ENCODE measurements around the gene GGT6. TPM values are rescaled to one million over a fixed set of nuclear protein-coding genes. Genes with fewer than 3 reads are reported as not detected.

GGT6 gene
- polyA plus RNA-seq, 3 donors, result not detected

DNA sequence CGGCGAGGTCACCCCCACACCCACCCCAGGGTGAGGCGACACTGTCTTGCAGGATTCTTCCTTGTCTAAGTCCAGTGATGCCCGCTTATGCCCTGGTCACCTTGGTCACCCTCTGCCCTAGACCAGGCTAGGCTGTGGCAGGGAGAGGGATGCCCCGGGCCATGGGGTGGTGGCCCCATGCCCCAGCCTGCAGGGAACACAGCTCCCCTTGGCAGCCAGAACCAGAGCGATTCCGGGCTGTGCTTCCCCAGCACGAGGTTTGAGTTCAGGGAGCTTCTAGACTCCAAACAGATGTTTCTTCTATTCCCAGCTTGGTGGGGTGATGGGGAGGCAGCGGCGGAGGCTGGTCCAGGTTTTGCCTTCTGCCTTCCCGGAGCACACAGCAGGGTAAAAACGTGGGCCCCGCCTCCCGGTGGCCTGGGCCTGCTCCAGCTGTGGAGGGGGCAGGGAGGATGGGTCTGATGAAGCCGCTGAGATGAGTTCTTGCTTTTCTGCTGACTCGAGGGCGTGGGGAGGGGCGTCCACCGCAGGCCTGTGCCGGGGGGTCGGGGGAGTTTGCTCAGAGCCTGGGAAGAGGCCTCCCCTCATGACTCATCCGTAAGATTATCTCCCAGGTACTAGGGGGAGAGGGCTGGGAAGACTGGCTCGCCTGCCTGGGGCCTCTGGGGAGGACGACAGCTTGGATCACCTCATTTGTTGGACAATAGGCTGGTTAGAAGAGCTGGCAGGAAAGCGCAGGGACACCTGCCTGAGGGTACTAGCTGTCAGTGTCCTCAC is 39.3 kb upstream of the GGT6 start:
- no peaks in the 10 kb centered on the region for H4K20me1 ChIP-seq (ENCODE audit: insufficient read depth, low read length)
- 85% methylated on average over 18 of the region's 25 CpGs for WGBS (ENCODE audit: insufficient coverage)
- H3K4me2 ChIP-seq (replicated peaks; ENCODE audit: extremely low read depth, low read length, poor library complexity, severe bottlenecking), result no peak overlapping the region
- Mint-ChIP-seq H3K9me3 (no peaks in the 10 kb centered on the region), H3K27ac (no peak overlapping the region), H3K36me3 (no peaks in the 10 kb centered on the region), H3K4me1 (peaks cover 7% of the 10 kb centered on the region), H3K27me3 (ENCODE audit: low read depth in 3 of 3) (peaks cover 5 to 14% (median 9%) of the 10 kb centered on the region in 3 donors), H3K4me3 (no peak overlapping the region)
- no peaks in the 10 kb centered on the region for H3K79me2 ChIP-seq (ENCODE audit: insufficient read depth, low read length)
- H3K9ac ChIP-seq (ENCODE audit: insufficient read depth, low read length, poor library complexity, severe bottlenecking), result no peak overlapping the region
- no peak overlapping the region for H2AFZ ChIP-seq (ENCODE audit: insufficient read depth, low read depth, low read length, poor library complexity, severe bottlenecking)
- no peaks in the 10 kb centered on the region for H3K27me3 ChIP-seq (ENCODE audit: control insufficient read depth in 2 of 2, insufficient read depth in 2 of 2, low read length in 2 of 2)
- intact Hi-C loops (cut with micrococcal nuclease), result no loop called here
- DNase-seq, result no peak
- H3K4me3 ChIP-seq (replicated peaks in 1 of 3; ENCODE audit: low read depth in 2 of 3, low read length in 3 of 3), result no peak overlapping the region
- peaks cover 4 to 6% of the 10 kb centered on the region in 2 donors for H3K4me1 ChIP-seq (ENCODE audit: control insufficient read depth in 1 of 2, insufficient read depth in 2 of 2, low read length in 2 of 2)
- no peaks in the 10 kb centered on the region for H3K36me3 ChIP-seq (replicated peaks in 1 of 2; ENCODE audit: control insufficient read depth in 1 of 2, insufficient read depth in 2 of 2, low read length in 2 of 2)
- no peaks in the 10 kb centered on the region for H3K9me3 ChIP-seq (replicated peaks in 1 of 2; ENCODE audit: control insufficient read depth in 1 of 2, insufficient read depth in 1 of 2, low read length in 2 of 2)
- H3K27ac ChIP-seq (ENCODE audit: low read depth in 1 of 2, low read length in 2 of 2), result no peak overlapping the region
- TF ChIP-seq, protein P1, sequence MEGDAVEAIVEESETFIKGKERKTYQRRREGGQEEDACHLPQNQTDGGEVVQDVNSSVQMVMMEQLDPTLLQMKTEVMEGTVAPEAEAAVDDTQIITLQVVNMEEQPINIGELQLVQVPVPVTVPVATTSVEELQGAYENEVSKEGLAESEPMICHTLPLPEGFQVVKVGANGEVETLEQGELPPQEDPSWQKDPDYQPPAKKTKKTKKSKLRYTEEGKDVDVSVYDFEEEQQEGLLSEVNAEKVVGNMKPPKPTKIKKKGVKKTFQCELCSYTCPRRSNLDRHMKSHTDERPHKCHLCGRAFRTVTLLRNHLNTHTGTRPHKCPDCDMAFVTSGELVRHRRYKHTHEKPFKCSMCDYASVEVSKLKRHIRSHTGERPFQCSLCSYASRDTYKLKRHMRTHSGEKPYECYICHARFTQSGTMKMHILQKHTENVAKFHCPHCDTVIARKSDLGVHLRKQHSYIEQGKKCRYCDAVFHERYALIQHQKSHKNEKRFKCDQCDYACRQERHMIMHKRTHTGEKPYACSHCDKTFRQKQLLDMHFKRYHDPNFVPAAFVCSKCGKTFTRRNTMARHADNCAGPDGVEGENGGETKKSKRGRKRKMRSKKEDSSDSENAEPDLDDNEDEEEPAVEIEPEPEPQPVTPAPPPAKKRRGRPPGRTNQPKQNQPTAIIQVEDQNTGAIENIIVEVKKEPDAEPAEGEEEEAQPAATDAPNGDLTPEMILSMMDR (IDR thresholded peaks at IDR 0.05), result no peak

DNA sequence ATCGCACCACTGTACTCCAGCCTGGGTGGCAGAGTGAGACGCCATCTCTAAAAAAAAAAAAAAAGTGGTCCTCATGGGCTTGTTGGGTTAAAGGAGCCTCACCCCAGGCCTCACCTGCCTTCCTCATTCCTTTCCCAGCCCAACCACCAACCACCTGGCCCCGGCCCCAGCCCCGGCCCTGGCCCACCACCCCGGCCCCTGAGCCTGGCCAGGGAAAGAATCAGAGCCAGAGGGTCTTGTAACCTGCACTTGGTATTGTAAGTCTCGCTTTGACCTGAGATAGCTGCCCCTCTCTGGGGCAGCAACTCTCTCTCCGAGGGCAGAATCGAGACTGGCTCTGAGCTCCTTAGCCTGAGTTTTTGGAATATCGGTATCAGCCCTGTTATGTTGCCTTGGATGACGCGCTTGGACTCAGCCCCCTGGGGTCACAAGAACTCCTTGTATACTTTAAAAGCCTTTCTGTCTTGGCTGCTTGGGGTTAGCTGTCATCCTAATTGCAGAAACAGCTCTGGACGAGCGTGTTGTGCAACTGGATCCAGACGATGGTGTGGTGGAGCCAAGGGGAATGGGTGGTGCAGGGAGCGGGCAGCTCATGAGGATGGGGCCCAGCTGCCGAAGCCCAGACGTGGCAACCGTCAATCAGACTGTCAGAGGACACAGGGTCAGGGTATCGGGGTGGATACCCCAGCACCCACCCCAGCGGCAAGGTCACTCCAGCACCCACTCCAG is 38.6 kb upstream of the GGT6 start:
- H3K27me3 Mint-ChIP-seq (ENCODE audit: low read depth in 3 of 3), result peaks cover 5 to 14% (median 12%) of the 10 kb centered on the region in 3 donors
- H3K36me3 Mint-ChIP-seq, result no peaks in the 10 kb centered on the region
- H3K36me3 ChIP-seq (replicated peaks in 1 of 2; ENCODE audit: control insufficient read depth in 1 of 2, insufficient read depth in 2 of 2, low read length in 2 of 2), result no peaks in the 10 kb centered on the region
- DNase-seq, result no peak
- H3K4me1 Mint-ChIP-seq, result peaks cover 7% of the 10 kb centered on the region
- H2AFZ ChIP-seq (ENCODE audit: insufficient read depth, low read depth, low read length, poor library complexity, severe bottlenecking), result no peak overlapping the region
- intact Hi-C loops (cut with micrococcal nuclease), result no loop called here
- H3K9ac ChIP-seq (ENCODE audit: insufficient read depth, low read length, poor library complexity, severe bottlenecking), result no peak overlapping the region
- WGBS (ENCODE audit: insufficient coverage), result 85% methylated on average over 18 of the region's 20 CpGs
- H3K9me3 Mint-ChIP-seq, result no peaks in the 10 kb centered on the region
- H3K4me1 ChIP-seq (ENCODE audit: control insufficient read depth in 1 of 2, insufficient read depth in 2 of 2, low read length in 2 of 2), result peaks cover 4 to 6% of the 10 kb centered on the region in 2 donors
- TF ChIP-seq, protein P1 (IDR thresholded peaks at IDR 0.05), result no peak
- H3K9me3 ChIP-seq (replicated peaks in 1 of 2; ENCODE audit: control insufficient read depth in 1 of 2, insufficient read depth in 1 of 2, low read length in 2 of 2), result no peaks in the 10 kb centered on the region
- no peaks in the 10 kb centered on the region for H4K20me1 ChIP-seq (ENCODE audit: insufficient read depth, low read length)
- no peaks in the 10 kb centered on the region for H3K79me2 ChIP-seq (ENCODE audit: insufficient read depth, low read length)
- no peak overlapping the region for H3K27ac Mint-ChIP-seq
- H3K4me3 Mint-ChIP-seq, result no peak overlapping the region
- no peak overlapping the region for H3K4me2 ChIP-seq (replicated peaks; ENCODE audit: extremely low read depth, low read length, poor library complexity, severe bottlenecking)
- no peak overlapping the region for H3K4me3 ChIP-seq (replicated peaks in 1 of 3; ENCODE audit: low read depth in 2 of 3, low read length in 3 of 3)
- H3K27ac ChIP-seq (ENCODE audit: low read depth in 1 of 2, low read length in 2 of 2), result no peak overlapping the region
- H3K27me3 ChIP-seq (ENCODE audit: control insufficient read depth in 2 of 2, insufficient read depth in 2 of 2, low read length in 2 of 2), result no peaks in the 10 kb centered on the region

Data from CD14-positive monocyte (primary cell).